GM12878 (cell line): Measurements from ENCODE around the gene HEXA. TPM values are rescaled to one million over a fixed set of nuclear protein-coding genes. Genes with fewer than 3 reads are reported as not detected.

Source experiments
- ATAC-seq: fragments of 200-7000 bp; cut with Tn5 transposase; 3 replicates; pipeline ENCODE4 v1.9.1; 2020; ENCODE audit warnings: mild to moderate bottlenecking, moderate library complexity
- Bru-seq: library from RNA; stranded (reverse); fragments of 400-500 nt; gene quantifications from one replicate; lab custom pipeline; 2021; lab: Mats Ljungman, UMichigan
- BruChase-seq, 2 experiments: library from RNA; stranded (reverse); fragments of 400-500 nt; gene quantifications; one replicate each; lab custom pipeline; 2021; lab: Mats Ljungman, UMichigan
- BruUV-seq: library from RNA; stranded (reverse); fragments of 400-500 nt; replicated peaks from 2 replicates; lab custom pipeline; 2021; lab: Mats Ljungman, UMichigan
- CTCF ChIA-PET: fragments of 300-600 bp; sonication (Branson Sonifier 250); formaldehyde crosslinking; extraction: SDS; loops from one replicate; lab custom pipeline; 2021; ENCODE audit warnings: inconsistent platforms; lab: Yijun Ruan, JAX
- POLR2A ChIA-PET: fragments of 350-600 bp; formaldehyde crosslinking; extraction: SDS; loops from one replicate; lab custom pipeline; 2021; ENCODE audit warnings: inconsistent platforms; lab: Charles Lee
- RAD21 ChIA-PET: fragments of 300-600 bp; sonication (Branson Sonifier 250); formaldehyde crosslinking; loops from one replicate; lab custom pipeline; 2023; ENCODE audit warnings: antibody characterized with exemption; ENCODE audit not compliant: unreplicated experiment; lab: Charles Lee
- SMC1A ChIA-PET: fragments of 300-600 bp; sonication (Branson Sonifier 250); formaldehyde crosslinking; loops from one replicate; lab custom pipeline; 2023; ENCODE audit not compliant: unreplicated experiment, uncharacterized antibody; lab: Charles Lee
- DNase-seq: peaks from one replicate; pipeline ENCODE4 v3.0.0-alpha.2; 2011; ENCODE audit warnings: low read depth, low spot score
- FAIRE-seq: peaks from 3 replicates; lab custom pipeline; 2011; peaks lifted over from hg19 to GRCh38; lab: Jason Lieb, UNC
- H2AFZ ChIP-seq: 2 replicates; pipeline ENCODE4 v1.6.0; 2011; ENCODE audit warnings: low read depth, low read length, control low read depth; ENCODE audit not compliant: control insufficient read depth
- H3K27ac ChIP-seq: 2 replicates; pipeline ENCODE4 v1.5.1; 2011; ENCODE audit warnings: control low read depth; ENCODE audit not compliant: control insufficient read depth, insufficient read depth
- H3K27me3 ChIP-seq, 2 experiments: replicated peaks in 1 of 2; 2 replicates each; pipeline versions ENCODE4 v1.6.0 to v1.6.1; 2011; ENCODE audit warnings: low read length in 1 of 2; ENCODE audit not compliant: control insufficient read depth in 2 of 2, insufficient read depth in 2 of 2
- H3K36me3 ChIP-seq, 2 experiments: 2 replicates each; pipeline ENCODE4 v1.5.1; 2011; ENCODE audit warnings: low read length in 1 of 2; ENCODE audit not compliant: control insufficient read depth in 2 of 2, insufficient read depth in 2 of 2
- H3K4me1 ChIP-seq: 2 replicates; pipeline ENCODE4 v1.6.1; 2011; ENCODE audit warnings: mild to moderate bottlenecking, low read length, moderate library complexity, mixed read lengths; ENCODE audit not compliant: control insufficient read depth, insufficient read depth
- H3K4me2 ChIP-seq: 2 replicates; pipeline ENCODE4 v1.6.0; 2011; ENCODE audit warnings: control low read depth; ENCODE audit not compliant: control insufficient read depth, insufficient read depth
- H3K4me3 ChIP-seq: fragments of 200-600 bp; sonication (generic); 2 replicates; pipeline ENCODE4 v1.5.1; 2016
- H3K79me2 ChIP-seq: 2 replicates; pipeline ENCODE4 v1.6.0; 2011; ENCODE audit warnings: low read length; ENCODE audit not compliant: control insufficient read depth, insufficient read depth
- H3K9ac ChIP-seq: 2 replicates; pipeline ENCODE4 v1.8.0; 2011; ENCODE audit warnings: low read length, control low read depth, mixed read lengths; ENCODE audit not compliant: control insufficient read depth, insufficient read depth
- H3K9me3 ChIP-seq: replicated peaks from 3 replicates; pipeline ENCODE4 v1.5.1; 2011; ENCODE audit warnings: mild to moderate bottlenecking, low read length; ENCODE audit not compliant: control insufficient read depth, insufficient read depth
- H4K20me1 ChIP-seq: 2 replicates; pipeline ENCODE4 v1.6.0; 2011; ENCODE audit not compliant: control insufficient read depth, insufficient read depth
- ATF3 ChIP-seq: IDR thresholded peaks from 2 replicates; pipeline ENCODE4 v1.6.1; 2011; ENCODE audit warnings: low read depth, mild to moderate bottlenecking, low read length, moderate library complexity, borderline replicate concordance; ENCODE audit errors: extremely low read depth
- BRCA1 ChIP-seq: IDR thresholded peaks from 2 replicates; pipeline ENCODE4 v1.6.1; 2011; ENCODE audit warnings: low read depth, low read length, improper control_type of control experiment
- ELK1 ChIP-seq: IDR thresholded peaks from 2 replicates; pipeline ENCODE4 v1.6.1; 2012; ENCODE audit warnings: low read depth, low read length, improper control_type of control experiment
- EP300 ChIP-seq, 2 experiments: fragments of 150-350 bp in 1 of 2; IDR thresholded peaks; 2 replicates each; pipeline ENCODE4 v1.6.1; 2011 to 2012; ENCODE audit warnings: low read depth in 2 of 2, low read length in 2 of 2, borderline replicate concordance in 1 of 2, improper control_type of control experiment in 1 of 2, inconsistent platforms in 1 of 2; ENCODE audit not compliant: control insufficient read depth in 1 of 2
- GABPA ChIP-seq: IDR thresholded peaks from 2 replicates; pipeline ENCODE4 v1.6.1; 2014; ENCODE audit warnings: antibody characterized with exemption, low read depth, mild to moderate bottlenecking, inconsistent platforms
- KDM1A ChIP-seq: fragments of 200-600 bp; sonication (generic); IDR thresholded peaks from 2 replicates; pipeline ENCODE4 v1.6.1; 2016; ENCODE audit warnings: borderline replicate concordance
- NFYB ChIP-seq: IDR thresholded peaks from 2 replicates; pipeline ENCODE4 v1.6.1; 2011; ENCODE audit warnings: low read depth, mild to moderate bottlenecking, low read length, improper control_type of control experiment, moderate library complexity; ENCODE audit not compliant: insufficient read depth
- NR2C1 ChIP-seq: fragments of 450-650 bp; IDR thresholded peaks from 2 replicates; pipeline ENCODE4 v1.6.1; 2017; ENCODE audit warnings: antibody characterized with exemption, mild to moderate bottlenecking, moderate library complexity
- ZBTB4 ChIP-seq: fragments of 450-650 bp; formaldehyde crosslinking; IDR thresholded peaks from 2 replicates; pipeline ENCODE4 v1.4.0; 2022; ENCODE audit warnings: mild to moderate bottlenecking, moderate library complexity
- WGBS: methylation state at CpG from one replicate; pipeline ENCODE4 v1.1.6; 2016; ENCODE audit warnings: low lambda C conversion rate; ENCODE audit not compliant: insufficient replicate concordance, insufficient coverage; ENCODE audit errors: missing lambda C conversion rate; 5-methylcytosine and 5-hydroxymethylcytosine counted together
- in situ Hi-C: fragments of 300-500 bp; cut with MboI; formaldehyde crosslinking; loops from 9 replicates; pipeline ENCODE4 v1.14.3; 2018; ENCODE audit warnings: mixed read lengths
- intact Hi-C: fragments of 100-400 bp; cut with micrococcal nuclease; formaldehyde crosslinking; loops from one replicate; pipeline ENCODE4 v1.14.2; 2022; ENCODE audit not compliant: unreplicated experiment
- long read RNA-seq, 2 experiments: library from polyadenylated mRNA; unstranded; transcript quantifications; one replicate each; pipeline ENCODE4 v2.0.0, GENCODE V29; 2019 to 2020
- polyA minus RNA-seq, 3 experiments: library from RNA; depleted of rRNA, polyadenylated mRNA; stranded (reverse); fragments of >200 nt; gene quantifications; 2 replicates each; pipeline ENCODE4 v1.2.3, GENCODE V29; 2011
- polyA plus RNA-seq, 11 experiments: library from polyadenylated mRNA; depleted of rRNA in 4 of 11; unstranded in 6 of 11; stranded (reverse) in 5 of 11; fragments of >200 nt; fragmentation: Nextera tagmentation in 4 of 11; fragmentation: Illumina TruSeq in 1 of 11; extraction: Ambion mirVana in 4 of 11; extraction: Trizol in 1 of 11; gene quantifications; 1 replicate in 1 of 11; 2 replicates in 10 of 11; pipeline versions ENCODE4 v1.2.1 to v1.2.3, GENCODE V29; 2011 to 2016; ENCODE audit warnings: inconsistent platforms in 2 of 11, missing spikeins in 2 of 11, low read depth in 1 of 11
- total RNA-seq, 4 experiments: library from RNA; depleted of rRNA in 3 of 4; stranded (reverse); fragments of >200 nt in 3 of 4; fragmentation: Illumina TruSeq in 1 of 4; extraction: Trizol in 1 of 4; gene quantifications; 2 replicates each; pipeline versions ENCODE4 v1.2.1 to v1.2.3, GENCODE V29; 2013 to 2021

HEXA gene
- total RNA-seq (2013; cell fraction: nucleolus; rRNA removed): 126 and 128 TPM in 2 replicates
- total RNA-seq (2014; rRNA removed) (61.2 and 64.8 TPM in 2 replicates), total RNA-seq (2014; rRNA removed; fragmentation: Illumina TruSeq; extraction: Trizol) (56.1 and 59.5 TPM in 2 replicates), total RNA-seq (2021) (77.4 and 83.4 TPM in 2 replicates), polyA plus RNA-seq (2011; rRNA removed) (112 and 151 TPM in 2 replicates), polyA plus RNA-seq (2014; fragmentation: Illumina TruSeq; extraction: Trizol) (59.3 and 61.9 TPM in 2 replicates), polyA plus RNA-seq (2014; fragmentation: Nextera tagmentation; extraction: Ambion mirVana) (10 to 100 TPM; 24.5 to 38.5 TPM), polyA plus RNA-seq (2014; rRNA removed) (82.6 and 87.5 TPM in 2 replicates), polyA plus RNA-seq (2016; fragmentation: Nextera tagmentation; extraction: Ambion mirVana) (100 to 1,000 TPM in 1 of 2 experiments, 10 to 100 TPM in 1; 97.2 to 102 TPM), polyA minus RNA-seq (2011; rRNA and poly(A)+ RNA removed) (74.2 and 82.7 TPM in 2 replicates), Bru-seq, nascent RNA (percentile 82 among the genes with signal in this experiment), BruChase-seq, experiment 1, labeled RNA remaining after a 6-hour chase (percentile 93 among the genes with signal in this experiment), BruChase-seq, experiment 2, labeled RNA remaining after a 2-hour chase (percentile 91 among the genes with signal in this experiment)
- 54.8 TPM for polyA plus RNA-seq (2011; ENCODE audit: low read depth)
- 128 and 139 TPM in 2 replicates for polyA plus RNA-seq (2011; cell fraction: cytosol; rRNA removed)
- polyA plus RNA-seq (2011; cell fraction: nucleus; rRNA removed): 418 and 463 TPM in 2 replicates
- 66.7 and 89.7 TPM in 2 replicates for polyA plus RNA-seq (2012)
- polyA minus RNA-seq (2011; cell fraction: cytosol; rRNA and poly(A)+ RNA removed): 26.3 and 31.9 TPM in 2 replicates
- 49.9 and 58.1 TPM in 2 replicates for polyA minus RNA-seq (2011; cell fraction: nucleus; rRNA and poly(A)+ RNA removed)
- long read RNA-seq, experiment 1, full-length matches to known transcripts: 62 of 69 reads
- long read RNA-seq, experiment 1, partial matches to known transcripts: 0 of 69 reads
- long read RNA-seq, experiment 1, other reads (novel, unspliced or antisense): 7 of 69 reads
- long read RNA-seq, experiment 2, full-length matches to known transcripts: 326 of 434 reads
- long read RNA-seq, experiment 2, partial matches to known transcripts: 31 of 434 reads
- long read RNA-seq, experiment 2, other reads (novel, unspliced or antisense): 77 of 434 reads

- no peaks in the 10 kb centered on the region for H4K20me1 ChIP-seq
- peak within 1 kb of the TSS; percentile 81 for H3K9ac ChIP-seq
- ChIA-PET RAD21 (interaction anchor here (0.7 to 1.3 kb wide), 3 partner anchors 8 to 86 kb away, joined by 3 to 4 read pairs (median 3); no protein-coding TSS in a partner anchor), CTCF (interaction anchor here (0.5 to 1.5 kb wide), 5 partner anchors 12 to 224 kb away, joined by 3 to 6 read pairs (median 4); no protein-coding TSS in a partner anchor), SMC1A (interaction anchor here (0.8 to 1.5 kb wide), 5 partner anchors 10 to 119 kb away, joined by 3 to 7 read pairs (median 3); no protein-coding TSS in a partner anchor), POLR2A (interaction anchor here (0.6 to 1.1 kb wide), 3 partner anchors 12 to 204 kb away, joined by 3 read pairs; no protein-coding TSS in a partner anchor)
- ATAC-seq (peak; percentile 92), FAIRE-seq (peak; percentile 92), DNase-seq (peak; percentile 84)
- no peaks in the 10 kb centered on the region for H3K9me3 ChIP-seq
- peak within 1 kb of the TSS; percentile 88 for H3K4me3 ChIP-seq
- in situ Hi-C loops: no loop called here
- H2AFZ ChIP-seq: peak within 1 kb of the TSS; percentile 80
- intact Hi-C loops: loop anchor here (5.0 kb wide), 1 partner anchor 96 kb away; the partner anchor contains the start of gene ARIH1
- peaks cover 20% of the 10 kb centered on the region for H3K4me1 ChIP-seq
- peaks cover 51% of the 10 kb centered on the region for H3K79me2 ChIP-seq
- peak within 1 kb of the TSS; percentile 98 for H3K4me2 ChIP-seq
- BruUV-seq: TSS peak; percentile 98
- 0 out of 4 replicates have a peak, but pooled peaks cover 0 to 3% of the 10 kb centered on the region in 2 experiments for H3K36me3 ChIP-seq
- H3K27me3 ChIP-seq: no peaks in the 10 kb centered on the region
- H3K27ac ChIP-seq: peak within 1 kb of the TSS; percentile 87
- under 1% methylated on average over 45 of the region's 50 CpGs for WGBS
- TF ChIP-seq EP300 (IDR thresholded peaks at IDR 0.05; ENCODE audit: borderline replicate concordance in 1 of 2, control insufficient read depth in 1 of 2, low read depth in 2 of 2, low read length in 2 of 2): peak in 1 of 2 experiments; percentile 53; a peak in 1 of 4 replicates
- TF ChIP-seq KDM1A: no peak
- peak; percentile 55; the same call in 1 of the 2 replicates for TF ChIP-seq GABPA
- TF ChIP-seq ELK1: peak; percentile 93
- peak; percentile 94 for TF ChIP-seq ZBTB4 (CRISPR knock-in tag)
- peak; percentile 100 for TF ChIP-seq ATF3
- TF ChIP-seq NR2C1: peak; percentile 89
- TF ChIP-seq NFYB: no peak
- TF ChIP-seq BRCA1: no peak
Measured at GRCh38 chr15:72375846-72376581, at the start of gene HEXA. Gene HEXA, minus strand, starts transcription at chr15:72376014. Its CDS starts 42 bp downstream, at chr15:72375972.
